GM18508 (cell line): ENCODE results near the gene ZNF771.

Source experiments
- ATAC-seq: cut with Tn5 transposase; IDR thresholded peaks from one replicate; pipeline ENCODE4 v1.9.1; 2021; ENCODE audit warnings: moderate number of reproducible peaks; ENCODE audit not compliant: insufficient read depth, unreplicated experiment

The ZNF771 gene

GRCh38 chr16:30407102-30407803 lies at the start of gene ZNF771:
TSS of gene ZNF771 (plus strand) at chr16:30407606. CDS start at chr16:30408054, 448 bp downstream.
- no peak for ATAC-seq

- no peak for ATAC-seq
Observed at GRCh38 chr16:30357715-30358576, 49.5 kb upstream of the ZNF771 start.

- ATAC-seq, result no peak
Observed at GRCh38 chr16:30358577-30358936, 48.8 kb upstream of the ZNF771 start.

- no peak for ATAC-seq
Observed at GRCh38 chr16:30358990-30359870, 48.2 kb upstream of the ZNF771 start.

GRCh38 chr16:30359871-30360170 lies 47.6 kb upstream of the ZNF771 start:
- no peak for ATAC-seq

GRCh38 chr16:30361180-30361579 lies 46.2 kb upstream of the ZNF771 start:
- no peak for ATAC-seq

GRCh38 chr16:30365200-30365599 lies 42.2 kb upstream of the ZNF771 start:
- ATAC-seq, result no peak

GRCh38 chr16:30366511-30366910 lies 40.9 kb upstream of the ZNF771 start:
- no peak for ATAC-seq

GRCh38 chr16:30367349-30368009 lies 39.9 kb upstream of the ZNF771 start:
- no peak for ATAC-seq

GRCh38 chr16:30368122-30368791 lies 39.1 kb upstream of the ZNF771 start:
- ATAC-seq, result no peak

- no peak for ATAC-seq
Observed at GRCh38 chr16:30368792-30369090, 38.7 kb upstream of the ZNF771 start.

- no peak for ATAC-seq
Observed at GRCh38 chr16:30369091-30369937, 38.1 kb upstream of the ZNF771 start.

- ATAC-seq, result no peak
Observed at GRCh38 chr16:30369938-30370455, 37.4 kb upstream of the ZNF771 start.

GRCh38 chr16:30370456-30371247 lies 36.8 kb upstream of the ZNF771 start, which contains the start of gene TBC1D10B:
TSS of gene TBC1D10B (minus strand) at chr16:30370494. CDS start at chr16:30370183, 311 bp downstream.
- ATAC-seq, result peak; percentile 73

GRCh38 chr16:30371248-30371816 lies 36.1 kb upstream of the ZNF771 start:
- no peak for ATAC-seq

GRCh38 chr16:30372038-30372712 lies 35.2 kb upstream of the ZNF771 start:
- no peak for ATAC-seq

GRCh38 chr16:30372725-30373124 lies 34.7 kb upstream of the ZNF771 start:
- ATAC-seq, result no peak
